Adrenal gland (tissue), 5 donors: Measurements from ENCODE around the gene GLI1.

ENCODE experiments used
- CTCF ChIP-seq, 6 experiments: fragments of 450-650 bp in 4 of 6; fragments of 200-600 bp in 2 of 6; sonication (generic) in 1 of 6; IDR thresholded peaks; 1 replicate in 5 of 6; 2 replicates in 1 of 6; pipeline versions ENCODE4 v1.5.1 to v1.8.0; 2016 to 2021; ENCODE audit warnings: antibody characterized with exemption in 6 of 6, mild to moderate bottlenecking in 2 of 6, moderate library complexity in 1 of 6
- POLR2A ChIP-seq, 2 donors: fragments of 450-650 bp; IDR thresholded peaks; one replicate each; pipeline ENCODE4 v1.6.1; 2017; ENCODE audit warnings: antibody characterized with exemption in 2 of 2, mild to moderate bottlenecking in 2 of 2, moderate library complexity in 1 of 2
- donor health status: DM: no; HTN: no; CAD: no.

GRCh38 chr12:57511588-57512325 lies 52.2 kb downstream of the GLI1 start:
- TF ChIP-seq CTCF (IDR thresholded peaks at IDR 0.05) (no peak), POLR2A (IDR thresholded peaks at IDR 0.05) (no peak)
